ENCODE measurements around the gene FILIP1L.

Gene FILIP1L

DNA sequence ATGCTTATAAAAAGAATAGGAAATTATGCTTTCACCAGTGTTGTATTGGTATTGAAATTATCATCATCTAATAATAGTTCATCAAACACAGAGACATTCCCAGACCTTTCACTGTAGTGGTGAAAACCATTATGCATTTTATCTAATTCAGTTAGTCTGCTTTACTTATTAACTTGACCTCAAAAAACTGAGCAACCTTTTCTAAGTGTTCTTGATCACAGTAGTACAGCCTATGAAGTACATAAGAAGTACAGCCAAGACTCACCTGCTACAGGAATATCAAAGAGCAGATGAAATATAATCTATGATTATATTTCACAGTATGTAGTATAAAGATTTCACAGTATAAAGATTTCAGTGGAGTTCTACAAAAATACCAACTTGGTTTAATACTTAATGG is 75.2 kb downstream of the FILIP1L start:
- DNase-seq: no peak

DNA sequence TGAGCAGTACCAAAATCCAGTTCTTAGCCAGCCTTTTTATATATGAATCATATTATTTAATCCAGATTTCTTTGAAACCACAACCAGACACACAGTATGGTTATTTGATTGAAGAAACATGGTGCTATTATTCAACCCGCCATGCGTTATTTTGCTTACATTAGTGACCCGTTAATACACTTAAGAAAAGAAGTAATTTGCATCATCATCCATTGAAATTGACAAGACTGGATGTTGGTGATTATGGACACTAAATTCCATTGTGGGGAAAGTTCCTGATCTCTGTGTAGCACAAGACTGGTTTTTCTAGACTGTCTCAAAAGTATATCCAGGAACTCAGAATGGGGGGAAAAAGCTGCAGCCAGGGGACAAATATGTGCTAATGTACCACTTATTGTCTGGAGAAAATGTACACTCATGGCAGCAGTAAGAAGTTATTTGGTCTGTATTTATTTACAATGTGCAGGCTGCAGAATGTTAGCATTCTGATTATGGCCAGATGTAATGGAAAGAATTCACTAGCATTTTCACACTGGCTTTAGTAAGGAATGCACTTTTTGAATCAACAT is 80.3 kb downstream of the FILIP1L start:
- DNase-seq: no peak

DNA sequence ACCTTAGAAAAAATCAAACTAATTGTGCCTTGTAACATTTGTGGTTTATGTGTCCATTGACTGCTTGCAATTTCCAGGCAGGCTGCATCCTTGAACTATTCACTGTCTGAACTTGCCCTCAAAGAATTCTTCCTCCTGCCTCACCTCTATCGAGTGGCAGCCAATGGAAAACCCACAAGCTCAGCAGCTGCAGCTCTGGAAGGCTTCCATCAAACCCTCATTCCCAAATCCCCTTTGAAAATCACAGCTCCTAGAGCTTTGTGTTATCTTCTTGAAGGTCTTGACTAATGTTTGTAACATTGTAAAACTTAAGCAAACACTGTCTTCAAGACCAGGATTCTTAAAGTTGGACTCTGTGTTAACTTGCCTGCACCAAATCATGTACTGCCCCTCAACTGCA is 81.1 kb downstream of the FILIP1L start:
- no peak for DNase-seq

- no peak for DNase-seq
Observed at GRCh38 chr3:100032243-100032642, 82.1 kb downstream of the FILIP1L start.

GRCh38 chr3:100030914-100031425 is 83.3 kb downstream of the FILIP1L start:
- DNase-seq: no peak

- DNase-seq: no peak
Observed at GRCh38 chr3:100030346-100030745, 84.0 kb downstream of the FILIP1L start.

DNA sequence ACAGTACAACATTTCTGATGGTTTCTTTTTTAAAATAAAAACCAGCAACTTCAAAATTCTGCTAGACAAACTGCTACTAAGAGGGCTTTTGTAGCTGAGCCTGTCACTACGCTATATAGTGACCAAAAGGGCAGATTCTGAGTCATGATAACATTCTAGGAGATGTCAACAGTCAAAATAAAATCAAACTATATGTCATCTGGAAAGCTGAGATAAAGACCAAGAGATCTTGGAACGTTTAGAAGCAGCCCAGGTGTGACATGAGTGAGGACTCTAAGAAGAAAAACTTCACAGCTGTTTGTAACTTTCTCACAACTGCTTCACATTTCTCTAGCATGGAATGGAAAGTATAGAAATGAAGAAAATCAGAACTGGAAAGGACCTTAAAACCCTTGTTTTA is 84.6 kb downstream of the FILIP1L start:
- no peak for DNase-seq

- DNase-seq: no peak
Observed at GRCh38 chr3:100029052-100029451, 85.2 kb downstream of the FILIP1L start.

DNA sequence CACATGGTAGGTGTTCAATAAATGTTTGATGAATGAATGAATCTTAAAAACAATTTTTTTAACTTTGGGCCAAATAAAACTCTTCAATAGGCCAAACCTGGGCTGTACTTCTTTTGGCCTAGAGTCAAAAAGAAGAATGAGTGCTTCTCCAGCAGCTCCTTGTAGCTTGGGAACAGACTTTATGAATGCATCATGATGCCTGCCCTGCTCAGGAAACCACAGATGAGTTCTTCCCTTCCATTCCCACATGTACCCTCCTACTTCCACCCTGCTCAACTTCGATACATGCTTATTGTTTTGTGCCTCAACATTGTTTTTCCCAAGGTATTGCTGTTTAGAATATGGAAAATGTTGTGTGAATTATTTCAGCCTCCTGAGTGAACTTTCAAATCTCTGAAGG is 87.0 kb downstream of the FILIP1L start:
- no peak for DNase-seq

- no peak for DNase-seq
Observed at GRCh38 chr3:100024520-100025303, 89.6 kb downstream of the FILIP1L start.

GRCh38 chr3:100023595-100023994 is 90.7 kb downstream of the FILIP1L start:
- DNase-seq: no peak

DNA sequence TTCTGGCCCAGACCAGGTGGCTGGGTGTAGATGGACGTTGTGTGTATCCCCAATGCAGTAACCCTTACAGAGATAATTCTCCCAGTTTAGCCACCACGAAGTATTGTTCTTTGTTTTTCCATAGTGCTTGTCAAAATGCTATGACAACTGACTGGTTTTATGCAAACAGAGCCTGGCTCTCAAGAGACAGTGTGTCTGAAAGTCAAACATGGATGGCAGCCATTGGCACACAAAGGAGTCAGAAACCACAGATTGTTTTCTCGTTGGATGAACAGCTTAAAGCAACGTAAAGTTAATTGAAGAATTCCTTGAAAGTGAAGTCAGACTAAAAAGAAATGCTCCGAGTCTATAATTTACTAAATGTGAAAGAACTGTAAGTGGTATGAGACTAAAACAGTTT is 91.2 kb downstream of the FILIP1L start:
- no peak for DNase-seq

GRCh38 chr3:100022506-100022905 is 91.8 kb downstream of the FILIP1L start:
- no peak for DNase-seq

DNA sequence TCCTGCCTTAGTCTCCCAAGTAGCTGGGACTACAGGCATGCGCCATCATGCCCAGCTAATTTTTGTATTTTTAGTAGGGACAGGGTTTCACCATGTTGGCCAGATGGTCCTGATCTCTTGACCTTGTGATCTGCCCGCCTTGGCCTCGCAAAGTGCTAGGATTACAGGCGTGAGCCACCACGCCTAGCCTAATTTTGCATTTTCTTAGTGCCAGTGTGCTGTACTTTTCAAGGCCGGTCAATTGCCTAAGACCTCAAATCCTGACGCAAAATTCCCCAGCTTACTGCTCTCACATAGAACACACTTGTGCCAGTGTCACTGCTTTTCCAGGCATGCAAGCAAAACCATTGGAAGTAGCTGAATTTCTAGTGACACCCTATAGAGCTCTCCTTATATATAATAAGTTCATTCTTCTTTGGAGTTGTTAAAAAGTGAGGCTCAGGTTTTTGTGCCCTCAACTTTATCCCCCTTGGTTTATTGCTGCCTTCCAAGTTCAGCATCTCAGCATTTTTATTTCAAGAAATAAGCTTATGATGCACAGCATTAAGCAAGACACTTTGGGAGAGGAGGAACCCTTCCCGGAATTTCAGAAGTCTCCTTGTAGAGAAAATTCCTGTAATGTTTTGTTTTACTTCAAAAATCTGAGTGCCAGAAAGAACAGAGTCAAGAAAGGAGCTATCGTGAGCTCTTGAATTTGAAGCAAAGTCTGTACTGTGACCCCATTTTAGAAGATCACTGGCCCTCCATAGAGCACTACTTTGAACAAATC is 93.2 kb downstream of the FILIP1L start:
- DNase-seq: no peak

- no peak for DNase-seq
Observed at GRCh38 chr3:100019719-100020118, 94.6 kb downstream of the FILIP1L start.

DNA sequence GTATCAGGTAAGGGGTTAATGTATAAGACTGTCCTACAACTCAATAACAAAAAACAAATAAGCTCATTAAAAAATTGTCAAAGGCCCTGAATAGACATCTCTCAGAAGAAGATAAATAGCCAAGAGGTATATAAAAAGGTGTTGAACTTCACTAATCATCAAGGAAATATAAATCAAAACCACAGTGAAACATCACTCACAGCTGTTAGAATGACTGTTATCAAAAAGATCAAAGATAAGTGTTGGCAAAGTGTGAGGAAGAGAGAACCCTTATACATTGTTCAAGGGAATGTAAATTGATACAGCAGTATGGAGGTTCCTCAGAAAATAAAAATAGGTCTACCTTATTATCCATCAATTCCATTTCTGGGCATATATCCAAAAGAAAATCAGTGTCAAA is 95.5 kb downstream of the FILIP1L start:
- DNase-seq: no peak

- no peak for DNase-seq
Observed at GRCh38 chr3:100010087-100010417, 104.2 kb downstream of the FILIP1L start.

GRCh38 chr3:100009276-100010086 is 104.8 kb downstream of the FILIP1L start:
- DNase-seq: no peak

DNA sequence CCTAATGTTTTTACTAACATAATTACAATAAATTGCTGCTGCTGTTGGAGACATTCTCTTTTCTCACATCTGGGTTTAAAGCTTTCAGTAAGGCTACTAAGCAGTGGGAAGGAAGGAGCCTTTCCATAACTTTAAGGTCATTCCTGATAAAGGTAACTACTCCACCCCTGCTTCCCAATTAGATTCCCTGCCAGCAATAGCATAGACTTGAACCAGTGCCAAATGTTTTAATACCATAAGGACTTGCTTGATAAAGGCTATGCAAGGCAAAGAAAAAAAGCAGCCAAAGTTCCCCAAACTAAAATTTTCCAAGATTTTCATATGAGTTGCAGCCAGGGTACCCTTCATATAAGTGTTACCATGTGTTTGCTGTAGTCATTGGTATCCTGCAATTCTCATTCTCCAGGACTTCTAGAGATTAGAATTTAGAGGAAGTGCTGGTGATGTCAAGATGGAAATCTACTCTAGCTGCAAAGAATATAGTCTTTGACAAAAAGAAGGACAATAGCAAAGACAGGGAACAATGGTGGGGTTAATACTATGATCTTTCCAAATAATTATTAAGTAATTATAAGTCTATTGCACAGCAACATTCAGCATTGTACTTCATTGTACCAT is 106.1 kb downstream of the FILIP1L start:
- DNase-seq: no peak

- DNase-seq: no peak
Observed at GRCh38 chr3:100007313-100007712, 107.0 kb downstream of the FILIP1L start.

- no peak for DNase-seq
Observed at GRCh38 chr3:100006570-100007271, 107.6 kb downstream of the FILIP1L start.

Data from CD4-positive, alpha-beta T cell treated with Interleukin-12 subunit alpha and Interleukin-12 subunit beta, for 1 hour (primary cell).